ENCODE measurements around the gene PDS5B. TPM values are rescaled to one million over a fixed set of nuclear protein-coding genes. Genes with fewer than 3 reads are reported as not detected.

PDS5B gene
- total RNA-seq, 1 experiment from 2014 or later: 44.3 TPM

GRCh38 chr13:32734511-32734910, 148.3 kb downstream of the PDS5B start:
- peaks cover 14% of the 10 kb centered on the region for H3K4me1 Mint-ChIP-seq
- peaks cover 11% of the 10 kb centered on the region for H3K9me3 Mint-ChIP-seq
- peaks cover 12% of the 10 kb centered on the region for H3K36me3 Mint-ChIP-seq
- ChIA-PET CTCF (no interaction called here), POLR2A (no interaction called here)
- DNase-seq (ENCODE audit: low spot score) (no peak), ATAC-seq (no peak)
- H3K27me3 Mint-ChIP-seq (ENCODE audit: low read depth): no peaks in the 10 kb centered on the region
- H3K4me3 Mint-ChIP-seq: no peak overlapping the region
- no peak for TF ChIP-seq ELF4 (CRISPR knock-in tag; IDR thresholded peaks at IDR 0.05; ENCODE audit: low read depth)
- no peak for TF ChIP-seq IRF1 (CRISPR knock-in tag; IDR thresholded peaks at IDR 0.05)
- no peak for TF ChIP-seq ZNF671 (CRISPR knock-in tag; IDR thresholded peaks at IDR 0.05)
- no peak for TF ChIP-seq STAT6 (CRISPR knock-in tag; conservative IDR thresholded peaks at IDR 0.05; ENCODE audit: low read depth)
- no peak for TF ChIP-seq SP1 (CRISPR knock-in tag; conservative IDR thresholded peaks at IDR 0.05)
- no peak for TF ChIP-seq SOX15 (CRISPR knock-in tag; IDR thresholded peaks at IDR 0.05)
- TF ChIP-seq ZNF396 (CRISPR knock-in tag; IDR thresholded peaks at IDR 0.05; ENCODE audit: borderline replicate concordance): no peak
- H3K27ac Mint-ChIP-seq: no peak overlapping the region

GRCh38 chr13:32735859-32736258, 149.6 kb downstream of the PDS5B start:
- Mint-ChIP-seq H3K4me3 (no peak overlapping the region), H3K4me1 (peaks cover 8% of the 10 kb centered on the region), H3K27me3 (ENCODE audit: low read depth) (no peaks in the 10 kb centered on the region), H3K9me3 (no peaks in the 10 kb centered on the region), H3K27ac (no peak overlapping the region), H3K36me3 (no peaks in the 10 kb centered on the region)
- POLR2A ChIA-PET: no interaction called here
- ATAC-seq (no peak), DNase-seq (ENCODE audit: low spot score) (no peak)
- CTCF ChIA-PET: no interaction called here
- TF ChIP-seq USF1 (CRISPR knock-in tag; IDR thresholded peaks at IDR 0.05): no peak
- TF ChIP-seq FOXP1 (CRISPR knock-in tag; IDR thresholded peaks at IDR 0.05; ENCODE audit: borderline replicate concordance): no peak
- TF ChIP-seq CREB1 (CRISPR knock-in tag; IDR thresholded peaks at IDR 0.05): no peak
- no peak for TF ChIP-seq RELA (CRISPR knock-in tag; IDR thresholded peaks at IDR 0.05; ENCODE audit: borderline replicate concordance)
- no peak for TF ChIP-seq ZNF423 (CRISPR knock-in tag; IDR thresholded peaks at IDR 0.05)
- TF ChIP-seq PRRX2 (CRISPR knock-in tag; IDR thresholded peaks at IDR 0.05): no peak
- TF ChIP-seq OVOL2 (CRISPR knock-in tag; IDR thresholded peaks at IDR 0.05; ENCODE audit: borderline replicate concordance): no peak
- no peak for TF ChIP-seq PRDM15 (CRISPR knock-in tag; IDR thresholded peaks at IDR 0.05)
- TF ChIP-seq SMAD4 (CRISPR knock-in tag; IDR thresholded peaks at IDR 0.05): no peak
- no peak for TF ChIP-seq ATF1 (CRISPR knock-in tag; IDR thresholded peaks at IDR 0.05)
- no peak for TF ChIP-seq ZBTB43 (CRISPR knock-in tag; IDR thresholded peaks at IDR 0.05)
- TF ChIP-seq IRF2 (CRISPR knock-in tag; IDR thresholded peaks at IDR 0.05; ENCODE audit: borderline replicate concordance, low read depth): no peak
- TF ChIP-seq IRF1 (CRISPR knock-in tag; IDR thresholded peaks at IDR 0.05): no peak
- TF ChIP-seq E2F5 (CRISPR knock-in tag; IDR thresholded peaks at IDR 0.05): no peak
- TF ChIP-seq ZNF512 (CRISPR knock-in tag; IDR thresholded peaks at IDR 0.05; ENCODE audit: borderline replicate concordance): no peak
- no peak for TF ChIP-seq ATF3 (CRISPR knock-in tag; conservative IDR thresholded peaks at IDR 0.05)
- TF ChIP-seq KAT7 (CRISPR knock-in tag; IDR thresholded peaks at IDR 0.05; ENCODE audit: borderline replicate concordance): no peak
